Stimulated activated CD8-positive, alpha-beta memory T cell treated with anti-CD3 and anti-CD28 coated beads, Interleukin-7, amount 100 ng/mL, for 48 hours (primary cell): ENCODE results near the gene GYPC.

ENCODE experiments used
- DNase-seq, 2 donors: peaks; one replicate each; pipeline ENCODE4 v3.0.0-alpha.2; 2020; ENCODE audit warnings: low read depth in 1 of 2; ENCODE audit errors: extremely low read depth in 1 of 2

GYPC gene

DNA sequence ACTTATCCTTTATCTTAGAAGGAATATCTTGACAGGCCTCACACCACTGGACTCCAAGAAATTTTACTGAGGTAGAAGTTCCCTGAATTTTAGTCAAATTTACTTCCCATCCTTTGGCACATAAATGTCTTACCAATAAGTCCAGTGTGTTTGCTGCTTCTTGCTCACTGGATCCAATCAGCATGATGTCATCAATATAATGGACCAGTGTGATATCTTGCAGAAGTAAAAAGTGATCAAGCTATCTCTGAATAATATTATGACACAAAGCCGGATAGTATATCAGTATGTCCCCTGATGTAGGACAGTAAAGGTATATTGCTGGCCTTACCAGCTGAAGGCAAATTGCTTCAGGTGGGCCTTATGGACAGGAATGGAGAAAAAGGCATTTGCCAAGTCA lies 6.9 kb upstream of the GYPC start:
- DNase-seq = no peak

DNA sequence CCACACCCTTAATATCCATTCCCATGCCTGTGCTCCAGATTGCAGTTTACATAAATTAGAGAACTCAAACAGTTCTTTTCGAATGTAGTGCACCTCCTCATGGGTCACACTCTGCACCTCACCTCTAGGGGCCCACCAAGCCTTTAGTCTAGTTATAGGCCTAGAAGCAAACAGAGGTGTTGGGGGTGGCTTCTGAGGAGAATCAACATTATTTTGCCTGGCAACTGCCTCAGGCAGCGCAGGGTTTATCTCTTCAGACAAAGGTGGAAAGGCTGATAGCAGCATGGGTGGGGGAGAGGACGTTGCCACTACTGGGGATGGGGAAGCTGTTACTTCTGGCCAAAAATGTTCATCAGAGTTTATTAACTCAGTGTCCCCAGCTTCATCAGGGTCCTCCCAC lies 5.0 kb upstream of the GYPC start:
- DNase-seq = no peak

DNA sequence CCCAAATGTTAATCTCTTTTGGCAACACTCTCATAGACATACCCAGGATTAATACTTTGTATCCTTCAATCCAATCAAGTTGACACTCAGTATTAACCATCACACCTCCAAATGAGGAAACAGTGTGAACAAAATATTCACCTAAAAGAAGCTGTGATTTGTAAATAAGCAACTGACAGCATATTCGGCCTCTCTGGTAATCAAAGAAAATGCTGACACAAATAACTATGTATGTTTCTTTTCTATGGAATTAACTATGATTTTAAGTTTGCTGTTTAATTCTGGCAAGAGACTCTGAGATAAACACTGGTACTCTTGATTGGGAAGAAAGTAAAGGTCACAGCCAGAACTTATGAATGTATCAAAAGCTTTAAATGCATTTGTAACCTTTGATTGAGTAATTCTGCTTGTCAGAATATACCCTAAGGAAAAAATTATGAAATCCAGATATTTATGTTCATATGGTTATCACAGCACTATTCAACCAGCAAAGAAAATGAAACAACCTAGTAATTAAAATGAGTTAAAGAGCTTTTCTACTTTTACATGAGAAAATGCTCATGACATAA lies 3.6 kb upstream of the GYPC start:
- DNase-seq = no peak

DNA sequence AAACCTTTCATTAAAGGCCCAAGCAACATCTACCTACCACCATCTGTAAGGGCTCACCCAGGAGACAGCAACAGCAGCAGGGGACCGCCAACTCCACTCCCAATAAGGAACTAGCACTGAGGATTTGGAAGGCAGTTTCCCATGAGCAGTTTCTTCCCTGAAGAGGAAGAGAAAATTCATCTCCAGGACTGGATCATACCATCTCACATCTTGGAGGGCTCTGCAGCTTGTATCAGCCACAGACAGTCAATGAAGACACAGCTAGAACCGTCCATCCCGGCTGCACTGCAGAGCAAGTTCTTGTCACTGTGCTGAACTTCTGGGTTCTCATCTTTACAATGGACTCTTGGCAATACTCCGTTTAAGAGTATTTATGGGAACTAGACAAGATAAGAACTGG lies 2.8 kb upstream of the GYPC start:
- DNase-seq = no peak

DNA sequence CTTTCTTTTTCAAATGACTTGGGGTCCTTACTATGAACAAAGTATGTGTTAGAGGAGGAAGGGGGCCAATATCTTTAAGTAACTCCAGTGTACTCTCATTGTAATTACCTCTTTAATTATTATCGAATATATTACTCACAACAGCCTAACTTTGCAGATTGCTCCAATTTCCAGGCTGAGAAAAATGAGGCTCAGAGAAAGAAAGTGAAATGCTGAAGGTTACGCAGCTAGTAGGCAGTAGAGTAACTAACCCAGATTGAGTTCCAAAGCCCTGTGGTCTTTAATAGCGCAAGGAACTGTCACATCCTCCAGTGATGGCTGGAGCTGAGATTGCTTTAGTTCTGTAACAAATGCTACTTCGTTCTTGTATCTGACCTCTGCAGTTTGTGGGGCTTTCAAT lies 2.2 kb upstream of the GYPC start:
- DNase-seq = no peak

DNA sequence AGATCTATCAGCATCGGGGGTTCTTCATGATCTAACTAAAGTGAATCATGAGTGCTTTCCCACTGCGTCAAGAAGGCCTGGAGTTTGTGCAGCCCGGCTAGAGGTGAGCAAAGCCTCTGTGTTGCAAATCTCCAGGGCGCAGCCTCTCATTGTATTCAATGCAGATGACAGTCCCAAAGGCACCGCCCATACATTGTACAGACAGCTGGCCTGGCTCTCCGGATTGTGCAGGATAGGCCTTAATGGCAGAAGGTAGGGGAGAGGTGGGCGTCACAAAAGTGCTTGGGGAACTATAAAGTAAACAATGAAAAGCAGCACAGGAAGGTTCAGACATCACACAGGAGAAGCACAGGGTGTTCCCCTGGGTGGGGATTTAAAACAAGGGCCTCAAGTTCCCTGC lies 907 bp upstream of the GYPC start:
- DNase-seq = no peak

DNA sequence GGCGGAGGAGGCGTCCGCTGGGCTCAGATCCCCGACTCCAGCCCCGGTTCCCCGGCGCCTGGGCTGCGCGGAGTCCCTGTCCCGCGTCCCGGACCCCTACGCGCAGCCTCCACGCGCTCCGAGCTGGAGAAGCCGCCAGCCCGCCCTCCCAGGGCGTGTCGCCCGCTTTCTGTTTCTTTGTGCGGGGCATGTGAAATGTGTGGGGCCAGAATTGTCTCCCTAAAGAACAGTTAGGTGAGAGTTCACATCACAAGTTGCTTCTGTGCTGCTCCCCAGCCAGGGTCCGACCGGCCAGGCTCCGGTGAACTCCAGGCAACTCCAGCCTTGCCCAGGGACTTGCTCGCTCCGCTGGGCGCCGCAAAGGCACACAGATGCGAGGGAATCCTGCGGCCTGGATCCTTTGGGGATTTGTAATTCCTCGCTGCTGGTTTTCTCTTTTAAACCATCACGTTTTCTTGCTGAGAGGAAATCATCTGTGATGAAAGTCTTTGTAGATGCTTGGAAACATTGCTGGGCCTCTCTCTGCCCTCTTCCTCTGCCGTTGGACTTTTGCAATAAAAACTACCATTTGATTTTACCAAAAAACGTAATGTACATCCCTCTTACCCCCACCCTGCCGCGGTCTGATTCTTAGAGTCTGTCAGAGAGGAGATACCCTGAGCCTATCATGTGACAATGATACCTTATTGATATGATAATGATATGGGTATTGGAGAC lies 631 bp downstream of the GYPC start:
- no peak for DNase-seq

DNA sequence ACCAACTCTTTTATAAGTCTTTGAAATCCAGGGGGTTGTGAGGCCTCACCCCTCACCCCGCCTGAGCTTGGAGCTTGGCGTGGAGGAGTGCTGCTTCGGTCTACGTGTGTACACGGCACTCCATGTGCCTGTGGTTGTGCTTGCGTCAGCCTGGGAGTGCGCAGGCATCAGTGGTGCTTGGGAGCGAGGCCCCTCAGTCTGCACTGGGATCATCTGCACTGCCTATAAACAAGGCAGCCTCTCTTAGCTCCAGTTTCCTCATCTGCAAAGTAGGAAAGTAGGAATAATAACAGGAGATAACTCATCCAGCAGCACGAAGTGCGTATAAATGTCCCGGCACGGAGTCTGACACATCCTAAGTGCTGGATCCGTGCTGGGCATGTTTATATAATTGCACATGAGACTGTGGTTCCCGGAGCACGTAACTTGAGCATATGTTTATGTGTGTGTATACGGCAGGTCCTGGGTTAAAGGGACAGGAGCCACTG lies 1.2 kb downstream of the GYPC start:
- DNase-seq = peak in 1 of 2 donors; percentile 32

DNA sequence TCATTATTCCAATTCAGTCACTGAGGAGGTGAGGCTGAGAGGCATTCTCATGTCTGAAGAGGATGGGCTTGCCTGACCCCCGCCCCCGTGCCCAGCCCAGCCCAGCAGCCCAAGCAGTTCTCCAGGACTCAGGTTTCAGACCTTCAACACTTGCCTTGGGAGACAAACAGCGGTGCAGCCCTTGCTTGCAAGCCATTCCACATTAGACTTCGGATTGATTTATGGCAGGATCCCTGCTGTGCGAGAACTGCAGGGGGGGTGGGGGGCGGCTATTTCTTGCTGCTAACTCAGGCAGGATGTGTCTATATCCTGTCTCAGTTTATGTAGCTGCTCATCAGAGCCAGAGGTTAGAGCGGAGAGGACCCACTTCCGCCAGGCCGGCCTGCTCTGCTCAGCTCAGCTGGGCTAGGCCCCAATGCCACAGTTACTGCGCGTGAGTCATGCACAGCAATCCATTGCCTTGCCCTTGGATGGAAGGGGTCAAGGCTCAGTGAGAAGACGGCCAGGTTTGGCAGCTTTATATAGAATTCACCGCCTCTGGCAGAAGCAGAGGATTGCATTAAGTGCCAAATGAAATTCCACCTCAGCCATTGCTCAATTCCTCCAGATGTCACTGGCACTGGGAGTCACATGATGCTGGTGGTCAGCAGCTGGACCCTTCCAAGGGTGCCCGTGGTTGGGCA lies 1.8 kb downstream of the GYPC start:
- peak in 1 of 2 donors; percentile 79 for DNase-seq

DNA sequence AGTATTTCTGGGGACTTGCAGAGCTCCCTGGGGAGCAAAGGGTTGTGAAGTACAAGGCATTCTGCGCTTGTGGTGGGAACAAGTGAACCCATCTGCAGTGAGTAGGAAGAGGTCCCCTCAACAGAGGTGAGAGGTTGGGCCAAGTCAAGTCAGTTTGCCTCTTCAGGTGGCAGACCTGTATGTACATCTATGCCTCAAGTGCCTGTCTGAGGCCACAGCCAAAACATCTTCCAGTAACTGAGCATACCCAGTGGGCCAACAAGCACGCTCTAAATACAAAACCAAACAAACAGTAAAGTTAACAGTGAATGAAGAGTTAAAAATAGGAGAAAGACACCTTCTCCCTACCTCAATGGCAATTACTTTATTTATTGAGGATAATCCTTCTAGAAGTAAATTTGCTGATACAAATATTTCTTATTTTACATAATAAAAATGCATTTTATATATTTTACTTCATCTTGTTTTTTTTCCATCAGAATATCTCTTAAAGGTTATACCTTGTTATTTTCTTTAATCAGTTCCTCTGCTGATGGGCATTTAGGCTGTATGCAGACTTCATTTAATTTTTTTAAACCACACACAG lies 2.5 kb downstream of the GYPC start:
- no peak for DNase-seq

DNA sequence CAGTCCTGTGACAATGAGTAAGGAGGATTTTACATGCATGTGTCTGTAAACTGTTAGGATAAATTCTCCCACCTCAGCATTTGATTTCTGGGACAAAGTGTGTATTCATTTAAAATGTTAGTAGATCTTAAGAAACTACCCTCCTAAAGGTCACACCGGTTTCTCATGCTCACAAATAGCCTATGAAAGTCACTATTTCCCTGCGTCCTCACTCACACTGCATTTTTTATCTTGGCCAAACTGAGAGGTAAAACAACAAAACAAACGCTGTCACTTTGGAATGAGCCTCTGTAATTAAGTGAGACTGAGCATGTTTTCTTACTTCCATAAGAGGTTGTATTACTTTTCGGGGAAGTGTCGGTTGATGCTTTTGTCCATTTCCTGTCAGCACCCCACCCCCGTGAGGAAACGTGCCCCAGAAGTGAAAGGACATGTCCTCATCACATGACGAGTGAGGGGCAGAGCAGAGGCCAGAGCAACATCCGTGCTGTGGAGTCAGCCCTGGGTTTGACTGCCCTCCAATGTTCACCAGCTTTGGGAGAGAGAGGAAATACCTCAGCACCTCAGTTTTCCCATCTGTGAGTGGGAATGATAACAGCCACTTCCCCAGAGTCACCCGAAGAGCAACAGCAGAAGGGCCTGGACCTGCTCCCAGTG lies 3.1 kb downstream of the GYPC start:
- DNase-seq = peak in 1 of 2 donors; percentile 66

DNA sequence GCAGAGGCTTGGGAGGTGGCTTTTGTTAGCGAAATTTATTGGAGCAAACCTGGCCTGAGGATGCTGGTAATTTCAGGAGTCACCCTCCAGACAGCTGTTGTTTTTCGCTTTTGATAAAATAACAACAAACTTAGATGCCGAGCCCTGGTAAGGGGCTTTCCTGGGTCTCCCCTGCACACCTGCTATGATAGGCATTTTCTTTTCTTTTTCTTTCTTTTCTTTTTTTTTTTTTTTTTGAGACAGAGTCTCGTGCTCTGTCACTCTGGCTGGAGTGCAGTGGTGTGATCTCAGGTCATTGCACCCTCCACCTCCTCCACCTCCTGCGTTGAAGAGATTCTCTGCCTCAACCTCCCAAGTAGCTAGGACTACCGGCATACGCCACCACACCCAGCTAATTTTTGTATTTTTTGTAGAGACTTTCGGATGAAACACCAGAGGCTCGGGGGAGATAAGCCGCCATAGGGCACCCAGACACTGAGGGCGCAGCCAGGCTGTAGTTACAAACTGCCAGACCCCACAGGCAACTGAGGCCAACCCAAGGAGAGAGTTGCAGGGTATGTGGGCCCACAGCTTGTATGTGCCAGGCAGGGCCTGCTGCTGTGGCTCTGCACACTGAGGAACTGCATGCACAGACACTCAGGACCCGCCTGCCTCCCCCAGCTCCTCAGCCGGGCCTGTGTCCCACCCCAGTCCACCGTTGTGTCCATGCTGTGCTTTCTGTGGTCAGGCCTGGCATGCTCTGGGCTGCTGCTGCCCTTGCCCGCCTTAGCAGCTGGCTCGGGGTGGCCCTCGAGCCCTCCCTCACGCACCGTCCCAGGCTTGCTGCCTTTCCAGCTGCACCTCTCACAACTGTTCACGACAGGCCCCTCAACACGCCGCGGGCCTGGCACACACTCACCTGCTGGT lies 3.9 kb downstream of the GYPC start:
- no peak for DNase-seq

DNA sequence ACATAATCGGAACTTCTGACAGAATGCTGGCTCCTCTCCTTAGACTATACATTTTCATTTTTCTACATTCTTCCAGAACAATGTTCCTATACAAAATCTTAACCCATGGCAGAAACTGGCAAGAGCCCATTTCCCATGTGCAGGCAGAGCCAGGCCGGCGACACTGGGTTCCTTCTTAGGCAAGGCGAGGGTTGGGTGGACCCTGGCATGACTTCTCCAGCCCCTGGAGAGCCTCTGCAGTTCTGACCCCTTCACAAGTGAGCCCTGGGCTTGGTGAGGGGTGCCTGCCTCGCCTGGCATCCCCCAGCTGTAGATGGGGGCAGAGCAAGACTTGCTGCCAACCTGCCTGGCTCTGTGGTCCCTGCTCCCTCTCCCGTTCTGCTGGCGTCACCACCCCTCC lies 5.0 kb downstream of the GYPC start:
- no peak for DNase-seq

DNA sequence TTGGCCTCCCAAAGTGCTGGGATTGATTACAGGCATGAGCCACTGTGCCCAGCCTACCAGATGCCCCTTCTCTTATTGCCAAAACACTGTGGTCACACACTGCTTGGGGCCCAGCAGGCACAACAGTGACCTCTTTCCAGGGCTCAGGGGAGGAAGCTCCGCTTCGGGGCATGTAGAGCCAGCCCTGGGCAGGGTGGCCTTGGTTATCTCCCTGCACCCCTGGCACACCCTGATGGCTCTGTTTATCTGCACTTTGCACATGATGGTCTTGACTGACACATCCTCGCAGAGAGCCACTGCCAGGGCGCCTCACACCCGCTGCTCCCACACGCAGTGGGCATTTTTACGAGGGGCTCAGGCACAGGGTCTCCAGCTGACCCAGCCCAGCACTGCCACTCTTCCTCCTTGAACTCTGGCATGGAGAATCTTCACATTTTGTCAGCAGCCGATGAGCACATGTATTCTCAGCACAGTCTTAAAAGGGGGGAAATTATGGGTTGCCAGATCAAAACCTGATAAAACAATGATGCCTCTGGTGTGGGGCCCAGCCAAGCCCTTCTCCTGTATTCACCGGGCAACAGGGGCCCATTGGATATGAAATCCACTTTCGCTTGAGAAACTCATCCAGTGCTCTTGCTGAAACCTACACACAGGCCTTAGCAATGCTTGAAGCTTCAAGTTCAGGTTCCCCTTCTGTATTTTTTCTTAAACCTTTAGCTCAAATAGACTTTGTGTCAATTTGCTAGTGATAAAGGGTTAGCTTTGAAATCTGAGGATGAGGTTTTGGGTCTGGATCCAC lies 5.9 kb downstream of the GYPC start:
- DNase-seq = no peak

DNA sequence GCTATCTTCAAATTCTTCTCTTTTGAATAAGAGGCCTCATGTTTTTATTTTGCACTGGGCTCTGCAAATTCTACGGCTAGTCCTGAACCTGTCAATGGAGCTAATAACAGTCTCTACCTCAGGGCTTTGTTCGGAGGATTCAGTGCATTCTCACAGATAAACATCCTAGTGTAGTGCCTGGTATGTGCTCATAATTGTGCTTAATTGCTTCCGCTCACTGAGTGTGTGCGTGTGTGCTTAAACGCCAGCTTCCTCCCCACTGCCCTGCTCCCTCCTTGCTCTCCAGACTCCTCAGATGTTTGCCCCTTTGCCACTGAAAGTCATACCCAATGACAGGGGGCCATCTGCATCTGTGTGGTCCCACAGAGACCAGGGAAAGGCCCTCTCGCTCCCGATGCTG lies 6.7 kb downstream of the GYPC start:
- DNase-seq = no peak

DNA sequence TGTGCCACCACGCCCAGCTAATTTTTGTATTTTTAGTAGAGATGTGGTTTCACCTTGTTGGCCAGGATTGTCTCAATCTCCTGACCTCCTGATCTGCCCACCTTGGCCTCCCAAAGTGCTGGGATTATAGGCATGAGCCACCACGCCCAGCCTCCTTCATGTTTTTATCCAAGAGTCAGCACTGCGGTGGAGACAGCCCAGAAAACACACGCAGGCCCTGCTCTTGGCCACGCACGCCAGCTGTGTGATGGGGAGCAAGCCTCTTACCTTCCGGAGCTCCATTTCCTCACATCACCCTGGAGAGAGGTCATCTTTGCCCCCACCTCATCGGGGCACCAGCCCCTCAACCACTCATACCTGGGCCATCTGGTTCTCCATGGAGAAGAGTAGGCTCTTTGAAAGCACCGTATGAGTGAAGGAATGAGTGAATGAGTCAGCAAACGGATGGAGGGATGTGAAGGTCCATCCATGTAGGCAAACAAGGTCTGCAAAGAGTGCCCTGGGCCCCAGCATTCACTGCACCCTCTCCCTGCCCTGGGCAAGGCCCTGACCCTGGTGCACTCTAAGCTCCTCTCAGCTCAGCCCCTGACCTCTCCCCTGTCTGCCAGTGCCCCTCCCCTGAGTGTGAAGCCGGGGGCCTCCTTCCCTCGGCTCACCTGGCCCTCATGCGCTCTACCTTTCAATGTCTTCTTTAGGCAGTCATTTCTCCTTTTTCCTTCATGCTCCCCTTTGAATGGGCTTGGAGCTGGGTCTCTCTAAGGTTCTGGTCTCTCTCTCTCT lies 7.4 kb downstream of the GYPC start:
- no peak for DNase-seq

DNA sequence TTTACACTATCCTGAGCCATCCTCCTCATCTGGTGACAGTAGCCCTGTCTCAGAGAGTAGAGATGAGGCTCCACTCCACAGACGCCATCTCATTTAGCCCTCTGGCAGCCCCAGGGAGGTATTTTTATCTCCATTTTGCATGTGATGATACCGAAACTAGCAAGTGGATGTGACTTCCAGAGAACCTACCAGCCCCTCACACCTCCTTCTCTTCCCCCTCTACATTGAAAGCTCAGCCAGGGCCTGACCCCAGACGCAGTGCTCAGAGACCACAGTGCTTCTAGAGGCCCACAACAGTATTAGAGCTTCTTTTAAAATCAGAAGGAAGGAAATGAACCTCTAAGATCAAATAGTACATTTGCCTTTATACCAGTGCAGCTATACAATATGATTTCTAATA lies 8.3 kb downstream of the GYPC start:
- DNase-seq = peak in 1 of 2 donors; percentile 37

DNA sequence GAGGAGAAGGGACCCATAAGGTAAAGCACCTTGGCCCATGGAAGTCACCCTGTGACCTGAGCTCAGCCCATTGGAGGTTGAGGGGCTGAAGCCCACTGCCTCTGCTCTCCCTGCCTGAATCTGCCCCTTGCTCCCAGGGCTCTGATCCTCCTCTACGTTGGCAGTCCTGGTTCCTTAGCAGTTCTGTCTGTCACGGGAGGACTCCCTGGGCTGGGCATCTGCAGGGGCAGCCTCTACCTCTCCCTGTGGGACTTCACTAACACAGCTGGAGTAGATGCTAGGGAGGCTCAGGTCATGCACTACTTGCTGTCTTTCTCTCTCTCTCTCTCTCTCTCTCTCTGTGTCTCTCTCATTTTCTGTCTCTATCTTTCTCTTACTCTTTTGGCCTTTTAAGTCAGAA lies 8.7 kb downstream of the GYPC start:
- no peak for DNase-seq

DNA sequence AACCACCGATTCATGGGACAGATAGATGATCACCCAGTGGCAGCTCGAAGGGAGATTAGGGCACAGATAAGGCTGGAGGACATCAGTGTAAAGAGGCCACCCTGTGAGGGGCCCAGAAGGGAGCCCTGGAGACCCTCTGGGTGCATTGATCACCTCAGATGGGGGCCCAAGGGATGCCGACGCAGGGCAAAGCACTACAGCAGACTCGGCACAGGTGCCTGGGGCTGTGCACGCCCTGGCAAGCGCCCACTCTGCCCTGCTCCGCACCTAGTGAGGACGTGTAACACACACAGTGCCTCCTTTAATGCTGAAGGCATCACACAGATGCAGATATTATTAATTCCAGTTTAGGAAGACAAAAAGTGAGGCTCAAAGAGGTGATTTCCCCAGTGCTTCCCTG lies 9.5 kb downstream of the GYPC start:
- no peak for DNase-seq
